ENCODE data around the gene PPID. TPM values are rescaled to one million over a fixed set of nuclear protein-coding genes. Genes with fewer than 3 reads are reported as not detected.
"Not testable (repeated sequence)": the region's sequence is repeated elsewhere in the genome, so short reads cannot be mapped to it uniquely, and the experiment has no call there.

The PPID gene
- total and polyA plus RNA-seq, 7 donors: 35.1 to 162 (median 58.2) TPM

- peaks cover 19% of the 10 kb centered on the region for H3K4me1 ChIP-seq
- intact Hi-C loops (cut with DNase I): loop anchor here in 1 of 2 donors (5.0 to 10.0 kb wide), 3 partner anchors 44 to 723 kb away; no protein-coding TSS in a partner anchor
- no peak for DNase-seq
- TF ChIP-seq CTCF (IDR thresholded peaks at IDR 0.05): no peak
- peak overlapping the region; percentile 96 for H3K27ac ChIP-seq
- ATAC-seq: no peak
- 93 to 97% (median 97%) methylated on average over 1 of the region's 1 CpG for WGBS, 3 donors
- peaks cover 4 to 45% of the 10 kb centered on the region in 2 donors for H3K36me3 ChIP-seq (ENCODE audit: insufficient read depth in 1 of 2, low read depth in 1 of 2)
- no peaks in the 10 kb centered on the region for H3K9me3 ChIP-seq
- no peaks in the 10 kb centered on the region for H3K27me3 ChIP-seq (ENCODE audit: insufficient read depth in 3 of 3, low read length in 2 of 3)
- H3K4me3 ChIP-seq: peak overlapping the region; percentile 98
These were observed 1.5 kb downstream of the PPID start for GRCh38 chr4:158721680-158722079.

- TF ChIP-seq CTCF (IDR thresholded peaks at IDR 0.05): no peak
- H3K4me1 ChIP-seq: peaks cover 9% of the 10 kb centered on the region
- intact Hi-C loops (cut with DNase I): no loop called here
- H3K4me3 ChIP-seq: no peak overlapping the region
- peaks cover 7 to 99% of the 10 kb centered on the region in 2 donors for H3K36me3 ChIP-seq (ENCODE audit: insufficient read depth in 1 of 2, low read depth in 1 of 2)
- 60 to 90% (median 66%) methylated on average over 3 of the region's 3 CpGs for WGBS, 3 donors
- H3K27ac ChIP-seq: no peak overlapping the region
- no peak for ATAC-seq
- DNase-seq: no peak
- H3K9me3 ChIP-seq: no peaks in the 10 kb centered on the region
- H3K27me3 ChIP-seq (ENCODE audit: insufficient read depth in 3 of 3, low read length in 2 of 3): no peaks in the 10 kb centered on the region
These were observed 7.4 kb downstream of the PPID start for GRCh38 chr4:158715802-158716201.

- intact Hi-C loops (cut with DNase I): no loop called here
- Histone ChIP-seq H3K4me3 (no peak overlapping the region), H3K36me3 (ENCODE audit: insufficient read depth in 1 of 2, low read depth in 1 of 2) (peaks cover 7 to 100% of the 10 kb centered on the region in 2 donors), H3K27ac (no peak overlapping the region), H3K4me1 (peaks cover 4% of the 10 kb centered on the region), H3K9me3 (no peaks in the 10 kb centered on the region), H3K27me3 (ENCODE audit: insufficient read depth in 3 of 3, low read length in 2 of 3) (no peaks in the 10 kb centered on the region)
- ATAC-seq: no peak
- WGBS, 3 donors: 90 to 94% (median 91%) methylated on average over 4 of the region's 4 CpGs
- no peak for DNase-seq
- no peak for TF ChIP-seq CTCF (IDR thresholded peaks at IDR 0.05)
These were observed 8.3 kb downstream of the PPID start for GRCh38 chr4:158714937-158715336.

GRCh38 chr4:158712622-158713021 is 10.6 kb downstream of the PPID start:
- H3K36me3 ChIP-seq (ENCODE audit: insufficient read depth in 1 of 2, low read depth in 1 of 2): peaks cover 4 to 99% of the 10 kb centered on the region in 2 donors
- H3K4me1 ChIP-seq; H3K4me3 ChIP-seq; DNase-seq; H3K9me3 ChIP-seq; H3K27ac ChIP-seq; H3K27me3 ChIP-seq (ENCODE audit: insufficient read depth in 3 of 3, low read length in 2 of 3); intact Hi-C loops (cut with DNase I); ATAC-seq: not testable (repeated sequence)
- WGBS, 3 donors: 92 to 95% (median 94%) methylated on average over 4 of the region's 4 CpGs

- Histone ChIP-seq H3K27ac (no peak overlapping the region), H3K4me1 (no peaks in the 10 kb centered on the region), H3K4me3 (no peak overlapping the region), H3K36me3 (ENCODE audit: insufficient read depth in 1 of 2, low read depth in 1 of 2) (peaks cover 4 to 99% of the 10 kb centered on the region in 2 donors), H3K27me3 (ENCODE audit: insufficient read depth in 3 of 3, low read length in 2 of 3) (no peaks in the 10 kb centered on the region), H3K9me3 (no peaks in the 10 kb centered on the region)
- WGBS, 3 donors: 54 to 70% (median 56%) methylated on average over 1 of the region's 1 CpG
- DNase-seq (no peak), ATAC-seq (no peak)
- peak; percentile 13 for TF ChIP-seq CTCF (IDR thresholded peaks at IDR 0.05)
- intact Hi-C loops (cut with DNase I): no loop called here
These were observed 12.4 kb downstream of the PPID start for GRCh38 chr4:158710814-158711213.
